Calu3 (cell line): ENCODE measurements around the gene MELK. TPM values are rescaled to one million over a fixed set of nuclear protein-coding genes. Genes with fewer than 3 reads are reported as not detected.

Experiments
- BruUV-seq: library from RNA; stranded (reverse); fragments of 400-500 nt; replicated peaks from 2 replicates; lab custom pipeline; 2021; lab: Mats Ljungman, UMichigan
- CTCF ChIA-PET: fragments of 300-600 bp; sonication (Branson Sonifier 250); formaldehyde crosslinking; loops from one replicate; lab custom pipeline; 2022; ENCODE audit warnings: antibody characterized with exemption; lab: Charles Lee
- DNase-seq: peaks from one replicate; pipeline ENCODE4 v3.0.0; 2022
- H3K27ac Mint-ChIP-seq: one replicate; pipeline ENCODE4 v1.8.0; 2022; ENCODE audit warnings: mixed read lengths; ENCODE audit not compliant: unreplicated experiment
- H3K27me3 Mint-ChIP-seq: one replicate; pipeline ENCODE4 v1.8.0; 2022; ENCODE audit warnings: mixed read lengths; ENCODE audit not compliant: unreplicated experiment
- H3K36me3 Mint-ChIP-seq: one replicate; pipeline ENCODE4 v1.8.0; 2022; ENCODE audit warnings: mild to moderate bottlenecking, moderate library complexity, mixed read lengths; ENCODE audit not compliant: insufficient read depth, unreplicated experiment
- H3K4me1 Mint-ChIP-seq: one replicate; pipeline ENCODE4 v1.8.0; 2022; ENCODE audit warnings: mild to moderate bottlenecking, low read depth, mixed read lengths; ENCODE audit not compliant: unreplicated experiment
- H3K4me3 Mint-ChIP-seq: one replicate; pipeline ENCODE4 v1.8.0; 2022; ENCODE audit warnings: mild to moderate bottlenecking, low read depth, moderate library complexity, mixed read lengths; ENCODE audit not compliant: unreplicated experiment
- H3K9me3 Mint-ChIP-seq: one replicate; pipeline ENCODE4 v1.8.0; 2022; ENCODE audit warnings: low read depth, mixed read lengths; ENCODE audit not compliant: unreplicated experiment
- intact Hi-C: fragments of 100-400 bp; cut with micrococcal nuclease; formaldehyde crosslinking; loops from one replicate; pipeline ENCODE4 v1.10.0; 2022; ENCODE audit not compliant: unreplicated experiment
- total RNA-seq: library from RNA; stranded (reverse); gene quantifications from 2 replicates; pipeline ENCODE4 v1.2.3, GENCODE V29; 2022
- TF ChIP-seq, protein P1 (sequence below): fragments of 200-600 bp; IDR thresholded peaks from one replicate; pipeline ENCODE4 v1.8.0; 2022; ENCODE audit warnings: antibody characterized with exemption; ENCODE audit not compliant: unreplicated experiment

MELK gene
- total RNA-seq, 1 experiment from 2014 or later, result 20.8 TPM

DNA sequence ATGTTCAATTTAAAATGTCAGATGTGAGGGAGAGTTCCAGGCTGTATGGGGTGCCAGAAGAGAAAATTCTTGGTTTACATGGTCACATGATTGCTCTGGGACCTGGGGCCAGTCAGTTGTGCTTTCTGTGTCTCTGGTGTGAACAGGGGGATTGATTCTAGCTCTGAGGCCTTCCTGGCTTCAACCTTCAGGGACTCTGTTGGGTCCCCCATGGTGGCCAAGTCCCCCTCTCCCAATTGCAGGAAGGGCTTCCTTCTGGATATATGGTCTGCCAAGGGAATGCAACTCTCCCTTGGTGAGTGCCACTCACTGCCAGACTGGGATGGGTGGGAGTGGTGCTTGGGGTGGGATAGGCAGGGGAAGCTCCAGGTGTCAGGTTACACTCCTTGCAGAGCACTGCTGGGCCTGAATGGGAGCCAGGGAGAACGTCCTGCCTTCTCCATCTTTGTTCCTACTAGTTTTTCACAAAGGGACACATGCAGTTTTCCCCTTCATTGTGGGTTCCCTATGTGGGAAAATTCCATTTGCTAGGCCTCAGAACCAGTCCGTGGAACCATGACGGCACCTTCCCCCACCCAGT, 153.2 kb downstream of the MELK start:
- no peaks in the 10 kb centered on the region for H3K4me1 Mint-ChIP-seq
- H3K9me3 Mint-ChIP-seq, result no peaks in the 10 kb centered on the region
- H3K36me3 Mint-ChIP-seq, result no peaks in the 10 kb centered on the region
- BruUV-seq, result no TSS peak
- no peak overlapping the region for H3K4me3 Mint-ChIP-seq
- no peak for DNase-seq
- intact Hi-C loops, result no loop called here
- no peaks in the 10 kb centered on the region for H3K27me3 Mint-ChIP-seq
- CTCF ChIA-PET, result no interaction called here
- no peak overlapping the region for H3K27ac Mint-ChIP-seq
- TF ChIP-seq, protein P1, sequence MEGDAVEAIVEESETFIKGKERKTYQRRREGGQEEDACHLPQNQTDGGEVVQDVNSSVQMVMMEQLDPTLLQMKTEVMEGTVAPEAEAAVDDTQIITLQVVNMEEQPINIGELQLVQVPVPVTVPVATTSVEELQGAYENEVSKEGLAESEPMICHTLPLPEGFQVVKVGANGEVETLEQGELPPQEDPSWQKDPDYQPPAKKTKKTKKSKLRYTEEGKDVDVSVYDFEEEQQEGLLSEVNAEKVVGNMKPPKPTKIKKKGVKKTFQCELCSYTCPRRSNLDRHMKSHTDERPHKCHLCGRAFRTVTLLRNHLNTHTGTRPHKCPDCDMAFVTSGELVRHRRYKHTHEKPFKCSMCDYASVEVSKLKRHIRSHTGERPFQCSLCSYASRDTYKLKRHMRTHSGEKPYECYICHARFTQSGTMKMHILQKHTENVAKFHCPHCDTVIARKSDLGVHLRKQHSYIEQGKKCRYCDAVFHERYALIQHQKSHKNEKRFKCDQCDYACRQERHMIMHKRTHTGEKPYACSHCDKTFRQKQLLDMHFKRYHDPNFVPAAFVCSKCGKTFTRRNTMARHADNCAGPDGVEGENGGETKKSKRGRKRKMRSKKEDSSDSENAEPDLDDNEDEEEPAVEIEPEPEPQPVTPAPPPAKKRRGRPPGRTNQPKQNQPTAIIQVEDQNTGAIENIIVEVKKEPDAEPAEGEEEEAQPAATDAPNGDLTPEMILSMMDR, result no peak

Other genes starting within 250 kb of the MELK start
- 10.8 and 12.0 TPM in 2 replicates for gene RNF38, start 172.6 kb upstream of the MELK start, total RNA-seq